ENCODE measurements around the gene NR1H2. TPM values are rescaled to one million over a fixed set of nuclear protein-coding genes. Genes with fewer than 3 reads are reported as not detected.
"Not testable (repeated sequence)": the region's sequence is repeated elsewhere in the genome, so short reads cannot be mapped to it uniquely, and the experiment has no call there.

NR1H2 gene
- total RNA-seq, 6 experiments from 2014 or later = 66.6 to 76.0 (median 70.1) TPM

- TF ChIP-seq CTCF (IDR thresholded peaks at IDR 0.05) = no peak
- H3K36me3 Mint-ChIP-seq (ENCODE audit: low read depth) = peaks cover 8% of the 10 kb centered on the region
Measured at GRCh38 chr19:50332244-50333038, 43.8 kb upstream of the NR1H2 start.

GRCh38 chr19:50333235-50333736 lies 43.0 kb upstream of the NR1H2 start:
- Mint-ChIP-seq H3K9me3 (peaks cover 14% of the 10 kb centered on the region), H3K27ac (no peak overlapping the region), H3K27me3 (ENCODE audit: insufficient read depth) (peaks cover 39% of the 10 kb centered on the region), H3K4me3 (peak overlapping the region; percentile 64), H3K36me3 (ENCODE audit: low read depth) (peaks cover 8% of the 10 kb centered on the region), H3K4me1 (ENCODE audit: low read depth) (peaks cover 12% of the 10 kb centered on the region; the same call in 1 of the 2 replicates)
- peak; percentile 8 for DNase-seq
- TF ChIP-seq CTCF (IDR thresholded peaks at IDR 0.05) = no peak

More at GRCh38 chr19:50332244-50333038, 43.8 kb upstream of the NR1H2 start:
- no peak overlapping the region for H3K27ac Mint-ChIP-seq
- peaks cover 18% of the 10 kb centered on the region for H3K9me3 Mint-ChIP-seq
- H3K27me3 Mint-ChIP-seq (ENCODE audit: insufficient read depth) = peaks cover 43% of the 10 kb centered on the region
- DNase-seq = no peak
- no peak overlapping the region for H3K4me3 Mint-ChIP-seq
- H3K4me1 Mint-ChIP-seq (ENCODE audit: low read depth) = peaks cover 12% of the 10 kb centered on the region; the same call in 1 of the 2 replicates

- H3K27me3 Mint-ChIP-seq (ENCODE audit: insufficient read depth) = peaks cover 40% of the 10 kb centered on the region
- peak overlapping the region; percentile 64 for H3K4me3 Mint-ChIP-seq
- DNase-seq = no peak
- H3K9me3 Mint-ChIP-seq = peaks cover 14% of the 10 kb centered on the region
- H3K4me1 Mint-ChIP-seq (ENCODE audit: low read depth) = peaks cover 12% of the 10 kb centered on the region; the same call in 1 of the 2 replicates
- TF ChIP-seq CTCF (IDR thresholded peaks at IDR 0.05) = no peak
- H3K36me3 Mint-ChIP-seq (ENCODE audit: low read depth) = peaks cover 8% of the 10 kb centered on the region
- H3K27ac Mint-ChIP-seq = no peak overlapping the region
Measured at GRCh38 chr19:50333737-50334617, 42.3 kb upstream of the NR1H2 start.

- TF ChIP-seq CTCF (IDR thresholded peaks at IDR 0.05) = no peak
- Mint-ChIP-seq H3K27ac (no peak overlapping the region), H3K27me3 (ENCODE audit: insufficient read depth) (peaks cover 31% of the 10 kb centered on the region), H3K4me3 (no peak overlapping the region), H3K36me3 (ENCODE audit: low read depth) (peaks cover 1% of the 10 kb centered on the region), H3K4me1 (ENCODE audit: low read depth) (peaks cover 5% of the 10 kb centered on the region; the same call in 1 of the 2 replicates), H3K9me3 (peaks cover 6% of the 10 kb centered on the region; the same call in 1 of the 2 replicates)
- no peak for DNase-seq
Measured at GRCh38 chr19:50334741-50335421, 41.4 kb upstream of the NR1H2 start.

- H3K27ac Mint-ChIP-seq; DNase-seq; H3K36me3 Mint-ChIP-seq (ENCODE audit: low read depth); H3K4me1 Mint-ChIP-seq (ENCODE audit: low read depth); H3K9me3 Mint-ChIP-seq; H3K4me3 Mint-ChIP-seq: not testable (repeated sequence)
- H3K27me3 Mint-ChIP-seq (ENCODE audit: insufficient read depth) = peaks cover 18% of the 10 kb centered on the region
Measured at GRCh38 chr19:50337031-50337430, 39.2 kb upstream of the NR1H2 start.

Measured in HFFc6 (cell line).